Sigmoid colon (tissue), 3 donors: ENCODE results near the gene CHRNB2.

Experiments used
- POLR2A ChIP-seq, 2 donors: fragments of 450-650 bp; IDR thresholded peaks; one replicate each; pipeline ENCODE4 v1.6.1; 2016; ENCODE audit warnings: antibody characterized with exemption in 2 of 2, mild to moderate bottlenecking in 2 of 2, moderate library complexity in 2 of 2
- TF ChIP-seq, protein P1 (sequence below), 4 experiments: fragments of 450-650 bp in 3 of 4; fragments of 200-600 bp in 1 of 4; IDR thresholded peaks; one replicate each; pipeline ENCODE4 v1.5.1; 2016 to 2019; ENCODE audit warnings: antibody characterized with exemption in 4 of 4, mild to moderate bottlenecking in 3 of 4, moderate library complexity in 2 of 4

DNA sequence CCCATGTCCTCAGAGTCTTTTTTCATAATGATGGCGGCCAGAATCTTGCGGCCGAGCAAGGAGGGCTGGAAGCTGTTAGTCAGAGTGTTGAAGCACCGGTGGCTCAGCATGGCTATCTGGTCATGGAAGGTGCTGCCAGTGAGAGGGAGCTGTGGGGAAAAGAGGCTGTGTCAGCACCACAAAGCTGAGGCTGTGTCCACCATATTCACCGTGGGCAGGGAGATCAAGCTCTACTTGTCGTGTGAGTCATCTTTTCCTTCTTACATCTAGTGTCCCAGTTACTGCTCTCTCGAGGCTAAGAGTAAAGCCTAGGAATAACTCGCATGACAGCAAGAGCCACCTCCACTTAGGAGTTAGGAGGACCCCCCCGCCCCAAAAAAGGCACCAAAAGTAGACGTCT lies 22.2 kb downstream of the CHRNB2 start:
- TF ChIP-seq, protein P1, sequence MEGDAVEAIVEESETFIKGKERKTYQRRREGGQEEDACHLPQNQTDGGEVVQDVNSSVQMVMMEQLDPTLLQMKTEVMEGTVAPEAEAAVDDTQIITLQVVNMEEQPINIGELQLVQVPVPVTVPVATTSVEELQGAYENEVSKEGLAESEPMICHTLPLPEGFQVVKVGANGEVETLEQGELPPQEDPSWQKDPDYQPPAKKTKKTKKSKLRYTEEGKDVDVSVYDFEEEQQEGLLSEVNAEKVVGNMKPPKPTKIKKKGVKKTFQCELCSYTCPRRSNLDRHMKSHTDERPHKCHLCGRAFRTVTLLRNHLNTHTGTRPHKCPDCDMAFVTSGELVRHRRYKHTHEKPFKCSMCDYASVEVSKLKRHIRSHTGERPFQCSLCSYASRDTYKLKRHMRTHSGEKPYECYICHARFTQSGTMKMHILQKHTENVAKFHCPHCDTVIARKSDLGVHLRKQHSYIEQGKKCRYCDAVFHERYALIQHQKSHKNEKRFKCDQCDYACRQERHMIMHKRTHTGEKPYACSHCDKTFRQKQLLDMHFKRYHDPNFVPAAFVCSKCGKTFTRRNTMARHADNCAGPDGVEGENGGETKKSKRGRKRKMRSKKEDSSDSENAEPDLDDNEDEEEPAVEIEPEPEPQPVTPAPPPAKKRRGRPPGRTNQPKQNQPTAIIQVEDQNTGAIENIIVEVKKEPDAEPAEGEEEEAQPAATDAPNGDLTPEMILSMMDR (IDR thresholded peaks at IDR 0.05) = no peak
- no peak for TF ChIP-seq POLR2A (IDR thresholded peaks at IDR 0.05)
